Stimulated activated CD4-positive, alpha-beta T cell treated with anti-CD3 and anti-CD28 coated beads, Interleukin-12 subunit alpha, Interleukin-12 subunit beta, amount 100 ng/mL, for 24 hours (primary cell): ENCODE results near the gene STING1.
"Not testable (repeated sequence)": the region's sequence is repeated elsewhere in the genome, so short reads cannot be mapped to it uniquely, and the experiment has no call there.

ENCODE experiments used
- DNase-seq, 2 experiments: peaks; one replicate each; pipeline ENCODE4 v3.0.0-alpha.2; 2020; ENCODE audit warnings: low read depth in 2 of 2

Gene STING1

GRCh38 chr5:139482050-139482889 lies at the start of gene STING1:
STING1 (minus strand) TSS chr5:139482758; CDS start chr5:139481704, 1,054 bp downstream.
- peak; percentile 41 to 75 for DNase-seq

DNA sequence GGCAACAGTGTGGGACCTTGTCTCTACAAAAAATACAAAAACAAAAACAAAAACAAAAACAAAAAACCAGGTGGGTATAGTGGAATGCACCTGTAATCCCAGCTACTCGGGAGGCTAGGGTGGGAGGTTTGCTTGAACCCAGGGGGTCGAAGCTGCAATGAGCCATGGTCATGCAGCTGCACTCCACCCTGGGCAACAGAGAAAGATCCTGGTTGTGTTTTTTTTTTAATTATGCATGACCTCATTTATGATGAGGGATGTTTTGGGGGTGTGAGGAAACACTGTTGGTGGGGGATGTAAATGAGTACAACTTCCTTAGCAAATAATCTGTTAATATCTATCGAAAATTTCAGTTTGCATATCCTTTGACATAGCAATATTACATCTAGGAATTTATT lies 49.2 kb upstream of the STING1 start:
- no peak for DNase-seq

DNA sequence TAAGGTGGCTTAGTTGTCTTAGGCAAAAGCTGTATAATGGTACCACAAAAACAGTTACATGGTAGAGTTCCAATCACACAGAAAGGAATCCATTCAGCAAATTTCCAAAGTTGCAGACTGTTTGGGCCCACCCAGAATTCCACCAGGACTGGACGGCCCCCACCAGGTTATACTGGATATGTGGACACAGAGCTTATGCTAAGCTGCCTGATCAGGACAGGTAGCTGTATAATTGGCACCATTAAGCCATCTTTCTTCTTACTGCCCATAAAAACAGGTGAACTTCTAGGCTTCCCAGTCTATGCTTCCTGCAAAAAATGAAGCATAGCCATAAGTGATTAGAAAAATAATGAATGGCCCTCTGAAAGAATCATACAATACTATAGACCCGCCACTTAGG lies 47.5 kb upstream of the STING1 start:
- DNase-seq, result not testable (repeated sequence)

GRCh38 chr5:139528695-139529094 lies 46.1 kb upstream of the STING1 start:
- not testable (repeated sequence) for DNase-seq

DNA sequence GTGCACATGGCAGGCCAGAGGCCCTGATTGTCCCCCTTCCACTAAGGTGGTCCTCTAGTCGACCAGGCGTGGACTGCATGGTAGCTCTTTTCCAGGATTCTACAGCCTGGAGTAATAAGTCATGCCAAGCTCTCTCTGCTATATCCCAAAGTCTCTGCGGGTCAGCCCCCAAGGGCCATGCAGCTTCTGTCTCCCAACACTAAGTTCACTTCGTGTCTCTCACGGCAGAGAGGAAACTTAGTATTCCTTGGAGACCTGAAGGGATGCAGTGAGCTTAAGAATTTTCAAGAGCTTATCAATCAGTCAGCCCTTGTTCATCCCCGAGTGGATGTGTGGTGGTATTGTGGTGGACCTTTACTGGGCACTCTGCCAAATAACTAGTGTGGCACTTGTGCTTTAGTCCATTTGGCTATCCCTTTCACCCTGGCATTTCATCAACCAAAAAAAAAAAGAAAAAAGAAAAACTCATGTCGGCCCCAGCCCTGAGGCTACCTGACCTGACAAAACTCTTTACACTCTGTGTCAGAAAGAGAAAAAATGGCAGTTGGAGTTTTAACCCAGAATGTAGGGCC lies 45.4 kb upstream of the STING1 start:
- DNase-seq, result not testable (repeated sequence)

- DNase-seq, result not testable (repeated sequence)
Measured at GRCh38 chr5:139527090-139527470, 44.5 kb upstream of the STING1 start.

DNA sequence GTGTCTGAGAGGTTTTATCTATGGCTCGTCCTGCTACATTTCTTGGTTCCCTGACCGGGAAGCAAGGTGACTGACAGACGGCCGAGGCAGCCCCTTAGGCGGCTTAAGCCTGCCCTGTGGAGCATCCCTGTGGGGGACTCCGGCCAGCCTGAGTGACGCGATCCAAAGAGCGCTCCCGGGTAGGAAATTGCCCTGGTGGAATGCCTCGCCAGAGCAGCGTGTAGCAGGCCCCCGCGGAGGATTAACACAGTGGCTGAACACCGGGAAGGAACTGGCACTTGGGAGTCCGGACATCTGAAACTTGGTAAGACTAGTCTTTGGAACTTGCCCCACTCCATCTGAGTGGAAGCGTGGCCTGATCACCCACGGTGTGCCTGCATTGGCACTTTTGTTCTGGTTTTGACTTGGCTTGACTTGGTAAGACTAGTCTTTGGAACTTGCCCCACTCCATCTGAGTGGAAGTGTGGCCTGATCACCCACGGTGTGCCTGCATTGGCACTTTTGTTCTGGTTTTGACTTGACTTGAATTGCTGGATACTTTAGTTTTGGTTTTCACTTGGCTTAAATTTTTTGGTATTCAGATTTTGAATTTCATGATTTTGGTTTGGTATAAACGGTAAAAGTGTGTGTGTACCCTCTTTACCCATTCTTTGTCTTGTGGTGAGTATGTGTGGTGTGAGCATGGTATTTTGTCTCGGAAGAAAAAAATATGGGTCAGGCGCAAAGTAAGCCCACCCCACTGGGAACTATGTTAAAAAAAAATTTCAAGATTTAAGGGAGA lies 43.9 kb upstream of the STING1 start:
- DNase-seq, result not testable (repeated sequence)

GRCh38 chr5:139525586-139526308 lies 43.2 kb upstream of the STING1 start:
- not testable (repeated sequence) for DNase-seq

DNA sequence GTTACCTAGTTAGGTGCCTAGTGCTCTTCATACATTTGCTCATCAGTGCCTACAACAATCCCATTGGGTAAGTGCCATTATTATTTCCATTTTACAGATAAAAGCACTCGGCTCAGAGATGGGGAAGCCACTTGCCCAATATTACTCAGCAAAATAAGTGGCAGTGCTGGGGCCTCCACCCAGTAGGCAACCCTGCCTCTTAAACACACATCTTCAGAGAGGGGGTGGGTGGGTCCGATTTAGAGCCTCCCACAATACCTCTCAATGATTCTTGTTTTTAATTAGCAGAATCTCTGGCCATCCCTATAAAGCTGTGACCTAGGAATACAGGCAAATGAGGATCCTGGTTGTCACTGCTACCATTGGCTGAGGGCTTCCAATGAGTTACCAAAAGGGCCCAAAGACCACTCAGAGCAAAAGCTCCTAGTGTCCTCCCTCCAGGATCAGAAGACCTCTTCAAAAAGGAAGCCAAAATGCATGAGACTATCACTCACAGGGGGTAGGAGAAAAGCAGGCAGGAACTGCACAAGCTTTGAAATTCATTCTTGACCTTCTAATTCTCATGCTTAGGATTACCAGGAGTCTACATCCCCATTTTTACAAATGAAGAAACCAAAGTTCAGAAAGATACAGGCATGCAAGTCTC lies 42.5 kb upstream of the STING1 start:
- no peak for DNase-seq

DNA sequence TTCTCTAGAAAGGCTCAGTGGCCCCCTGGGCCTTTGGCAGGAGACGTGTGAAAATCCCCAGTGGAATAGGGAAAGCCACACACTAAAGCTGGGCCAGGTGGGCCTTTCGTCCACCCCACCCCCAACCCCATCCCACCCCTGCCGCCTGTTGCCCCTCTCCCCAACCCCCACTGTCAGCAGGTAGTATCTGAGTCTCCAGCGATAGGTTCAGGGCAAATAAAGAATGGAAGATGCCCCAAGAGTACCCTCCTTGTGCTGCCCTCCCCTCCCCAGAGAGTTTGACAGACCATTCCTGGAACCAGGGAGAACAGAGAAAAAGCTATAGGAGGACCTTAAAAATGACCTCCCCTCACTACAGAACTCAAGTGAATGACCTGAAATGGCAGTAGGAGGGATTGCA lies 41.9 kb upstream of the STING1 start:
- DNase-seq, result no peak

GRCh38 chr5:139523635-139524445 lies 41.3 kb upstream of the STING1 start:
- no peak for DNase-seq

- DNase-seq, result peak; percentile 78 to 87
Measured at GRCh38 chr5:139517683-139518564, 35.4 kb upstream of the STING1 start.

GRCh38 chr5:139514486-139514856 lies 31.9 kb upstream of the STING1 start:
- no peak for DNase-seq

- no peak for DNase-seq
Measured at GRCh38 chr5:139513852-139514485, 31.4 kb upstream of the STING1 start.

DNA sequence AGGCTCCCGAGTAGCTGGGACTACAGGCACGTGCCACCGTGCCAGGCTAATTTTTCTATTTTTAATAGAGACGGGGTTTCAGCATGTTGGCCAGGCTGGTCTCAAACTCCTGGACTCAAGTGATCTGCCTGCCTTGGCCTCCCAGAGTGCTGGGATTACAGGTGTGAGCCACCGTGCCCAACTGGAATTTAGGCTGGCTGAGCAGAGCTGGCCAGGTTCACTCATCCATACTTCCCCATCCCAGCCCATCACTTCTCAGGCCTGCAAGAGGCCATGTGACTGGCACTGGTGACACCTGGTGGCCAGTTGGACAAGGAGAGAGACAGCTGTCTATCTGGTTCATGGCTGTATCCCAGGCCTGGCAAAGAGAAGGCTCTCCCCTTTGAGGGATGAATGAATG lies 30.9 kb upstream of the STING1 start:
- peak; percentile 51 to 73 for DNase-seq

DNA sequence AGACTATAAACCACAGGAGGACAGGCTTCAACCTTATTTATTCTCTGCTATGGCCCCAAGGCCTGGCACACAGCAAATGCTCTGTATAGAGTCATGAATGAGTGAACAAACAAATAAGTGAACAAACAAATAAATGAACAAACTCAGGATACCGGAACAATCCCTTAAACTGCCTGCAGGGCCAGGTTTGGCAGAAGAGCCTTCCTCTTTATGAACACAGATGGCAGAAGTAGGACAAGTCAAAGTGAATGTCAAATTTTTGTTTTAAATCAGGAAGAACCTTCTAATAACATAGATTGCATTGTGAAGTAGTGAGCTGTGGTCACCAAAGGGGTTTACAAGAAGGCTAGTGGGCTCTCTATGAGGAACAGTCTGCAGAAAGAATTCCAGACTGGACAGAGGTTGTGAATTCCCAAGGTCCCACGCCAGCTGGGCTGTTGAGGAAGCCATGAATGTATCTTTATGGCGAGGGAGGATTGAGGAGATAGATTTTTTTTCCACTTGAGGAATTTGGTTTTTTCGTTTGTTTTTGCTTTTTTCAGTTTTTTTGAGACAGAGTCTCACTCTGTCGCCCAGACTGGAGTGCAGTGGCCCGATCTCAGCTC lies 30.3 kb upstream of the STING1 start:
- DNase-seq, result no peak

GRCh38 chr5:139504722-139505121 lies 22.2 kb upstream of the STING1 start:
- DNase-seq, result not testable (repeated sequence)

GRCh38 chr5:139503879-139504278 lies 21.3 kb upstream of the STING1 start:
- DNase-seq, result not testable (repeated sequence)
